B cell (primary cell): ENCODE measurements around the gene EEF1B2.

Source experiments
- EZH2 ChIP-seq: IDR thresholded peaks from 2 replicates; pipeline ENCODE4 v1.6.1; 2012; ENCODE audit warnings: borderline replicate concordance, low read depth, mild to moderate bottlenecking, moderate library complexity, low read length; ENCODE audit not compliant: insufficient read depth, poor library complexity, severe bottlenecking
- TF ChIP-seq, protein P1 (sequence below): fragments of 200-600 bp; IDR thresholded peaks from one replicate; pipeline ENCODE4 v1.8.0; 2022; ENCODE audit warnings: antibody characterized with exemption, mild to moderate bottlenecking

DNA sequence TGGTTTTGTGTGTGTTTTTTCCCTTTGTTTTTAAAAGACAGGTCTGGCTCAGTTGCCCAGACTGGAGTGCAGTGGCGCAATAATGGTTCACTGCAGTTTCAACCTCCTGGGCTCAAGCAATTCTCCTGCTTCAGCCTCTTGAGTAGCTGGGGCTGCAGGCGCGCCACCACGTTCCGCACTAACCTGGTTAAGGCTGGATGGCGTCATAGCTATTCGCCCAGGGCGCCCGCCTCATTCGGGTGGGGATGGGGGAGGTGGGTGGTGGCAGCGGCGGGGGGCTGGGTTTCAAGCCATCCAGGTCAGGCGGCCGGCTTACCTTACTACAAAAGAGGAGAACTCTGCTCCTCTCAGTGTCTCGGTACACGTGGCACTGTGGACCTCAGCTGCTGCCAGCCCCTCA lies 42.8 kb downstream of the EEF1B2 start:
- TF ChIP-seq, protein P1, sequence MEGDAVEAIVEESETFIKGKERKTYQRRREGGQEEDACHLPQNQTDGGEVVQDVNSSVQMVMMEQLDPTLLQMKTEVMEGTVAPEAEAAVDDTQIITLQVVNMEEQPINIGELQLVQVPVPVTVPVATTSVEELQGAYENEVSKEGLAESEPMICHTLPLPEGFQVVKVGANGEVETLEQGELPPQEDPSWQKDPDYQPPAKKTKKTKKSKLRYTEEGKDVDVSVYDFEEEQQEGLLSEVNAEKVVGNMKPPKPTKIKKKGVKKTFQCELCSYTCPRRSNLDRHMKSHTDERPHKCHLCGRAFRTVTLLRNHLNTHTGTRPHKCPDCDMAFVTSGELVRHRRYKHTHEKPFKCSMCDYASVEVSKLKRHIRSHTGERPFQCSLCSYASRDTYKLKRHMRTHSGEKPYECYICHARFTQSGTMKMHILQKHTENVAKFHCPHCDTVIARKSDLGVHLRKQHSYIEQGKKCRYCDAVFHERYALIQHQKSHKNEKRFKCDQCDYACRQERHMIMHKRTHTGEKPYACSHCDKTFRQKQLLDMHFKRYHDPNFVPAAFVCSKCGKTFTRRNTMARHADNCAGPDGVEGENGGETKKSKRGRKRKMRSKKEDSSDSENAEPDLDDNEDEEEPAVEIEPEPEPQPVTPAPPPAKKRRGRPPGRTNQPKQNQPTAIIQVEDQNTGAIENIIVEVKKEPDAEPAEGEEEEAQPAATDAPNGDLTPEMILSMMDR = no peak
- TF ChIP-seq EZH2 = no peak
